H9 (cell line): ENCODE results near the gene PFKP. TPM values are rescaled to one million over a fixed set of nuclear protein-coding genes. Genes with fewer than 3 reads are reported as not detected.

ENCODE experiments used
- DNase-seq: peaks from one replicate; pipeline ENCODE4 v3.0.0-alpha.2; 2017
- H2AFZ ChIP-seq: one replicate; pipeline ENCODE4 v1.6.1; 2013; ENCODE audit warnings: mild to moderate bottlenecking, low read length, control low read depth, moderate library complexity
- H2AK5ac ChIP-seq: 2 replicates; pipeline ENCODE4 v1.6.1; 2013; ENCODE audit warnings: low read length, control low read depth, mixed read lengths; ENCODE audit not compliant: insufficient read length
- H2BK120ac ChIP-seq: one replicate; pipeline ENCODE4 v1.6.1; 2013; ENCODE audit warnings: low read depth, mild to moderate bottlenecking, low read length, control low read depth, inconsistent platforms; ENCODE audit not compliant: poor library complexity, severe bottlenecking
- H2BK12ac ChIP-seq: 2 replicates; pipeline ENCODE4 v1.6.1; 2013; ENCODE audit warnings: low read length, control low read depth, mixed read lengths, low read depth; ENCODE audit not compliant: insufficient read length
- H2BK15ac ChIP-seq: 2 replicates; pipeline ENCODE4 v1.6.1; 2013; ENCODE audit warnings: low read depth, low read length, control low read depth
- H2BK20ac ChIP-seq: one replicate; pipeline ENCODE4 v1.6.1; 2013; ENCODE audit warnings: low read depth, mild to moderate bottlenecking, low read length, control low read depth, inconsistent platforms; ENCODE audit not compliant: poor library complexity, severe bottlenecking
- H2BK5ac ChIP-seq: 2 replicates; pipeline ENCODE4 v1.6.1; 2013; ENCODE audit warnings: low read length, control low read depth, mixed read lengths; ENCODE audit not compliant: insufficient read length
- H3K14ac ChIP-seq: 2 replicates; pipeline ENCODE4 v1.6.1; 2013; ENCODE audit warnings: low read length, control low read depth; ENCODE audit not compliant: insufficient read depth
- H3K18ac ChIP-seq: 2 replicates; pipeline ENCODE4 v1.6.1; 2013; ENCODE audit warnings: low read depth, mild to moderate bottlenecking, mixed read lengths, low read length, control low read depth; ENCODE audit not compliant: insufficient read length
- H3K23ac ChIP-seq: 2 replicates; pipeline ENCODE4 v1.6.1; 2013; ENCODE audit warnings: low read length, control low read depth, mixed read lengths, low read depth; ENCODE audit not compliant: insufficient read length
- H3K23me2 ChIP-seq: 2 replicates; pipeline ENCODE4 v1.6.1; 2013; ENCODE audit warnings: low read depth, mild to moderate bottlenecking, mixed read lengths, low read length, control low read depth; ENCODE audit not compliant: insufficient read length, poor library complexity, severe bottlenecking
- H3K27ac ChIP-seq: 2 replicates; pipeline ENCODE4 v1.5.1; 2013; ENCODE audit warnings: low read length, control low read depth, mixed read lengths, low read depth; ENCODE audit not compliant: insufficient read length
- H3K27me3 ChIP-seq: 2 replicates; pipeline ENCODE4 v1.6.1; 2013; ENCODE audit warnings: low read length, control low read depth, inconsistent platforms; ENCODE audit not compliant: insufficient read depth
- H3K4ac ChIP-seq: 2 replicates; pipeline ENCODE4 v1.6.1; 2013; ENCODE audit warnings: low read depth, mild to moderate bottlenecking, control low read depth, inconsistent platforms, low read length, moderate library complexity
- H3K4me1 ChIP-seq: 2 replicates; pipeline ENCODE4 v1.6.1; 2013; ENCODE audit warnings: low read length, control low read depth, inconsistent platforms; ENCODE audit not compliant: insufficient read depth
- H3K4me2 ChIP-seq: 2 replicates; pipeline ENCODE4 v1.6.1; 2013; ENCODE audit warnings: low read length, control low read depth, mixed read lengths; ENCODE audit not compliant: insufficient read length, insufficient read depth
- H3K56ac ChIP-seq: 2 replicates; pipeline ENCODE4 v1.6.1; 2013; ENCODE audit warnings: low read depth, mild to moderate bottlenecking, mixed read lengths, low read length, control low read depth; ENCODE audit not compliant: insufficient read length
- H3K79me1 ChIP-seq: 2 replicates; pipeline ENCODE4 v1.6.1; 2013; ENCODE audit warnings: low read depth, mild to moderate bottlenecking, moderate library complexity, low read length, control low read depth, inconsistent platforms; ENCODE audit not compliant: insufficient read depth, poor library complexity, severe bottlenecking
- H3K79me2 ChIP-seq: 2 replicates; pipeline ENCODE4 v1.6.1; 2013; ENCODE audit warnings: low read length, control low read depth, inconsistent platforms; ENCODE audit not compliant: insufficient read depth
- H3K9ac ChIP-seq: 2 replicates; pipeline ENCODE4 v1.6.1; 2013; ENCODE audit warnings: low read length, control low read depth, mixed read lengths; ENCODE audit not compliant: insufficient read length; ENCODE audit errors: extremely low read depth
- H3K9me3 ChIP-seq: one replicate; pipeline ENCODE4 v1.6.1; 2013; ENCODE audit warnings: low read depth, low read length, inconsistent platforms; ENCODE audit not compliant: control insufficient read depth
- H3T11ph ChIP-seq: one replicate; pipeline ENCODE4 v1.6.1; 2013; ENCODE audit warnings: mild to moderate bottlenecking, low read length, control low read depth, inconsistent platforms
- H4K20me1 ChIP-seq: one replicate; pipeline ENCODE4 v1.6.1; 2013; ENCODE audit not compliant: control insufficient read depth, insufficient read length, insufficient read depth
- H4K5ac ChIP-seq: 2 replicates; pipeline ENCODE4 v1.6.1; 2013; ENCODE audit warnings: low read depth, mild to moderate bottlenecking, mixed read lengths, low read length, control low read depth; ENCODE audit not compliant: insufficient read length
- H4K8ac ChIP-seq: replicated peaks from 2 replicates; pipeline ENCODE4 v1.6.1; 2013; ENCODE audit warnings: low read length, control low read depth, mixed read lengths, low read depth; ENCODE audit not compliant: insufficient read length
- H4K91ac ChIP-seq: 2 replicates; pipeline ENCODE4 v1.6.1; 2013; ENCODE audit warnings: low read depth, mild to moderate bottlenecking, moderate library complexity, mixed read lengths, low read length, control low read depth; ENCODE audit not compliant: insufficient read length
- H3K27ac Mint-ChIP-seq, 3 experiments: 2 replicates in 2 of 3; 3 replicates in 1 of 3; pipeline ENCODE4 v1.8.0; 2020 to 2021; ENCODE audit warnings: mixed read lengths in 3 of 3, mild to moderate bottlenecking in 1 of 3, moderate library complexity in 1 of 3
- H3K27me3 Mint-ChIP-seq: 2 replicates; pipeline ENCODE4 v1.8.0; 2021; ENCODE audit warnings: low read depth, mild to moderate bottlenecking, moderate library complexity, mixed read lengths
- H3K36me3 Mint-ChIP-seq, 3 experiments: 2 replicates in 2 of 3; 3 replicates in 1 of 3; pipeline ENCODE4 v1.8.0; 2020 to 2021; ENCODE audit warnings: low read depth in 3 of 3, mixed read lengths in 3 of 3; ENCODE audit not compliant: insufficient read depth in 1 of 3
- H3K4me1 Mint-ChIP-seq, 2 experiments: 2 replicates each; pipeline ENCODE4 v1.8.0; 2020; ENCODE audit warnings: mixed read lengths in 2 of 2
- H3K4me3 Mint-ChIP-seq, 2 experiments: 2 replicates in 1 of 2; 3 replicates in 1 of 2; pipeline ENCODE4 v1.8.0; 2020 to 2021; ENCODE audit warnings: mild to moderate bottlenecking in 2 of 2, mixed read lengths in 2 of 2, moderate library complexity in 1 of 2
- H3K9me3 Mint-ChIP-seq, 2 experiments: 2 replicates in 1 of 2; 3 replicates in 1 of 2; pipeline ENCODE4 v1.8.0; 2020; ENCODE audit warnings: mild to moderate bottlenecking in 2 of 2, mixed read lengths in 2 of 2, moderate library complexity in 1 of 2
- WGBS: extraction: QIAGEN DNeasy Blood & Tissue Kit; methylation state at CpG from one replicate; pipeline ENCODE4 v1.1.7; 2013; ENCODE audit warnings: missing lambda C conversion rate, low lambda C conversion rate, mixed read lengths; ENCODE audit not compliant: insufficient read length; ENCODE audit errors: extremely low coverage; 5-methylcytosine and 5-hydroxymethylcytosine counted together
- total RNA-seq: library from RNA; stranded (reverse); gene quantifications from 2 replicates; pipeline ENCODE4 v1.2.1, GENCODE V29; 2021
- TF ChIP-seq, protein P1 (sequence below): fragments of 200-600 bp; sonication (generic); conservative IDR thresholded peaks from 3 replicates; pipeline ENCODE4 v1.8.0; 2021; ENCODE audit warnings: antibody characterized with exemption, mild to moderate bottlenecking

PFKP gene
- total RNA-seq, 1 experiment from 2014 or later: 145 TPM

DNA sequence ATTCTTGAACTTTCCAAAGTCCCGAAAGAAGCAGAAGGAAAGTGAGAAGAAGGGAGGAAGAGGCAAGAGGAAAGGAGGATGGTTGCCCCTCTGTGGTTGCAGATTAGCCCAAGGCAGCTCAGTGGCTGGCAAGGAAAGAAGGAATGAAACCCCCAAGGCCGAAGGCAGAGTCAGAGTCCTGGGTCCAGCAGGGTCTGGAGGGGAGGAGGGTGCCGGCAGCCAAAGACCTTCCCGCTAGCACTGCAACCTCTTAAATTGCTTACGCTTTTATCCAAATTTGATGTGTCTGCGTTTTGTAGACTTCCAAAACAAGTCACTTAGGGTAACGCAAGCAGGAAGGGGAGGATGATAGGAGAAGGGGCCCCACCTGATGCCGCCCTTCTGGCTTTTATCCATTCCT lies 7.4 kb upstream of the PFKP start:
- Histone ChIP-seq H4K5ac (no peak overlapping the region), H3K23me2 (no peaks in the 10 kb centered on the region), H4K20me1 (no peaks in the 10 kb centered on the region), H4K91ac (no peak overlapping the region), H3K79me1 (no peaks in the 10 kb centered on the region), H3K4me2 (no peak overlapping the region), H3K56ac (no peak overlapping the region), H2AK5ac (no peak overlapping the region), H2BK12ac (no peak overlapping the region), H2AFZ (no peak overlapping the region), H3K27ac (no peak overlapping the region), H2BK20ac (no peak overlapping the region), H3K4me1 (no peaks in the 10 kb centered on the region), H2BK5ac (no peak overlapping the region), H2BK120ac (no peak overlapping the region), H3K23ac (no peak overlapping the region), H3K18ac (no peak overlapping the region), H3K9me3 (no peaks in the 10 kb centered on the region), H3K79me2 (no peaks in the 10 kb centered on the region), H4K8ac (no peak overlapping the region), H3K14ac (no peak overlapping the region), H3K4ac (no peak overlapping the region), H3K9ac (no peak overlapping the region), H3T11ph (no peak overlapping the region), H3K27me3 (no peaks in the 10 kb centered on the region), H2BK15ac (no peak overlapping the region)
- WGBS: no CpG with 5 or more reads among the region's 8 CpGs
- Mint-ChIP-seq H3K4me1 (peaks cover 20 to 24% of the 10 kb centered on the region in 2 experiments), H3K9me3 (no peaks in the 10 kb centered on the region; a peak in 1 of 5 replicates), H3K36me3 (no peaks in the 10 kb centered on the region), H3K4me3 (no peak overlapping the region), H3K27me3 (peaks cover 27% of the 10 kb centered on the region), H3K27ac (no peak overlapping the region)
- no peak for DNase-seq
- TF ChIP-seq, protein P1, sequence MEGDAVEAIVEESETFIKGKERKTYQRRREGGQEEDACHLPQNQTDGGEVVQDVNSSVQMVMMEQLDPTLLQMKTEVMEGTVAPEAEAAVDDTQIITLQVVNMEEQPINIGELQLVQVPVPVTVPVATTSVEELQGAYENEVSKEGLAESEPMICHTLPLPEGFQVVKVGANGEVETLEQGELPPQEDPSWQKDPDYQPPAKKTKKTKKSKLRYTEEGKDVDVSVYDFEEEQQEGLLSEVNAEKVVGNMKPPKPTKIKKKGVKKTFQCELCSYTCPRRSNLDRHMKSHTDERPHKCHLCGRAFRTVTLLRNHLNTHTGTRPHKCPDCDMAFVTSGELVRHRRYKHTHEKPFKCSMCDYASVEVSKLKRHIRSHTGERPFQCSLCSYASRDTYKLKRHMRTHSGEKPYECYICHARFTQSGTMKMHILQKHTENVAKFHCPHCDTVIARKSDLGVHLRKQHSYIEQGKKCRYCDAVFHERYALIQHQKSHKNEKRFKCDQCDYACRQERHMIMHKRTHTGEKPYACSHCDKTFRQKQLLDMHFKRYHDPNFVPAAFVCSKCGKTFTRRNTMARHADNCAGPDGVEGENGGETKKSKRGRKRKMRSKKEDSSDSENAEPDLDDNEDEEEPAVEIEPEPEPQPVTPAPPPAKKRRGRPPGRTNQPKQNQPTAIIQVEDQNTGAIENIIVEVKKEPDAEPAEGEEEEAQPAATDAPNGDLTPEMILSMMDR: no peak
